ENCODE results near the gene TNFRSF19. TPM values are rescaled to one million over a fixed set of nuclear protein-coding genes. Genes with fewer than 3 reads are reported as not detected.

TNFRSF19 gene
- total RNA-seq, 4 donors from 2014 or later, result 5.2 to 9.5 (median 7.2) TPM

- intact Hi-C loops (cut with DNase I), result no loop called here
- TF ChIP-seq CTCF (IDR thresholded peaks at IDR 0.05), result no peak
- TF ChIP-seq POLR2A (IDR thresholded peaks at IDR 0.05), result no peak
- Histone ChIP-seq H3K27ac (no peak overlapping the region), H3K4me3 (no peak overlapping the region), H3K36me3 (peaks cover 0 to 6% (median 0%) of the 10 kb centered on the region in 3 donors), H3K27me3 (no peaks in the 10 kb centered on the region), H3K4me1 (peaks cover 0 to 37% (median 9%) of the 10 kb centered on the region in 3 donors), H3K9me3 (no peaks in the 10 kb centered on the region)
- 44 to 71% methylated on average over 1 of the region's 1 CpG for WGBS, 2 donors
- no peak for DNase-seq
Observed at GRCh38 chr13:23632048-23632582, 61.9 kb downstream of the TNFRSF19 start.

- 76 to 83% methylated on average over 3 of the region's 3 CpGs for WGBS, 2 donors
- Histone ChIP-seq H3K4me3 (no peak overlapping the region), H3K36me3 (no peaks in the 10 kb centered on the region), H3K4me1 (peaks cover 0 to 36% (median 11%) of the 10 kb centered on the region in 3 donors), H3K27ac (no peak overlapping the region), H3K9me3 (no peaks in the 10 kb centered on the region), H3K27me3 (no peaks in the 10 kb centered on the region)
- TF ChIP-seq POLR2A (IDR thresholded peaks at IDR 0.05) (no peak), CTCF (IDR thresholded peaks at IDR 0.05) (no peak)
- intact Hi-C loops (cut with DNase I), result no loop called here
- no peak for DNase-seq
Observed at GRCh38 chr13:23632741-23633140, 62.5 kb downstream of the TNFRSF19 start.

- 90 to 92% methylated on average over 4 to 5 of the region's 5 CpGs for WGBS, 2 donors
- Histone ChIP-seq H3K36me3 (no peaks in the 10 kb centered on the region), H3K27ac (no peak overlapping the region), H3K27me3 (no peaks in the 10 kb centered on the region), H3K9me3 (no peaks in the 10 kb centered on the region), H3K4me1 (peaks cover 0 to 37% (median 7%) of the 10 kb centered on the region in 3 donors), H3K4me3 (no peak overlapping the region)
- no peak for TF ChIP-seq CTCF (IDR thresholded peaks at IDR 0.05)
- no peak for TF ChIP-seq POLR2A (IDR thresholded peaks at IDR 0.05)
- intact Hi-C loops (cut with DNase I), result no loop called here
- DNase-seq, result no peak
Observed at GRCh38 chr13:23634897-23635296, 64.7 kb downstream of the TNFRSF19 start.

- DNase-seq, result no peak
- TF ChIP-seq POLR2A (IDR thresholded peaks at IDR 0.05) (no peak), CTCF (IDR thresholded peaks at IDR 0.05) (no peak)
- Histone ChIP-seq H3K27ac (no peak overlapping the region), H3K4me1 (peaks cover 0 to 40% (median 7%) of the 10 kb centered on the region in 3 donors), H3K9me3 (no peaks in the 10 kb centered on the region), H3K27me3 (no peaks in the 10 kb centered on the region), H3K36me3 (no peaks in the 10 kb centered on the region), H3K4me3 (no peak overlapping the region)
- intact Hi-C loops (cut with DNase I), result no loop called here
- WGBS, 2 donors, result 77 to 84% methylated on average over 6 of the region's 6 CpGs
Observed at GRCh38 chr13:23636360-23636759, 66.1 kb downstream of the TNFRSF19 start.

GRCh38 chr13:23637829-23638228, 67.6 kb downstream of the TNFRSF19 start:
- H3K27ac ChIP-seq, result peak overlapping the region in 1 of 4 donors; percentile 10
- peak overlapping the region in 1 of 4 donors; percentile 10 for H3K4me3 ChIP-seq
- WGBS, 2 donors, result 49 to 64% methylated on average over 8 to 9 of the region's 9 CpGs
- H3K36me3 ChIP-seq, result no peaks in the 10 kb centered on the region
- intact Hi-C loops (cut with DNase I), result no loop called here
- H3K9me3 ChIP-seq, result no peaks in the 10 kb centered on the region
- no peaks in the 10 kb centered on the region for H3K27me3 ChIP-seq
- peaks cover 0 to 42% (median 11%) of the 10 kb centered on the region in 3 donors for H3K4me1 ChIP-seq
- TF ChIP-seq CTCF (IDR thresholded peaks at IDR 0.05), result no peak
- TF ChIP-seq POLR2A (IDR thresholded peaks at IDR 0.05), result no peak
- no peak for DNase-seq
